Measurements from ENCODE around the gene CENPS. TPM values are rescaled to one million over a fixed set of nuclear protein-coding genes. Genes with fewer than 3 reads are reported as not detected.

CENPS gene
- total and polyA plus RNA-seq, 9 of the 15 experiments (the other 6 are each of a cell fraction or from before 2014, with no cell fraction given), result 10.2 to 36.0 (median 26.0) TPM

- no peak for TF ChIP-seq DMBX1 (CRISPR knock-in tag; IDR thresholded peaks at IDR 0.05; ENCODE audit: borderline replicate concordance)
- no peak for TF ChIP-seq HCFC1 (IDR thresholded peaks at IDR 0.05; ENCODE audit: low read depth, low read length)
- TF ChIP-seq ZFP36 (IDR thresholded peaks at IDR 0.05; ENCODE audit: low read depth, low read length, partially characterized antibody), result no peak
These were observed 21.1 kb downstream of the CENPS start (continued) for GRCh38 chr1:10451287-10451686.

GRCh38 chr1:10456048-10456447 lies 25.8 kb downstream of the CENPS start:
- POLR2A ChIA-PET, result interaction anchor here (1.0 kb wide), 1 partner anchor 15 kb away, joined by 3 read pairs; no protein-coding TSS in a partner anchor
- DNase-seq (ENCODE audit: extremely low read depth in 1 of 4, low spot score in 3 of 4), result no peak
- FAIRE-seq, result no peak

More at GRCh38 chr1:10456048-10456447, 25.8 kb downstream of the CENPS start:
- H3K9me1 ChIP-seq (ENCODE audit: control insufficient read depth, insufficient read depth, low read length), result no peaks in the 10 kb centered on the region
- TF ChIP-seq, protein P1, sequence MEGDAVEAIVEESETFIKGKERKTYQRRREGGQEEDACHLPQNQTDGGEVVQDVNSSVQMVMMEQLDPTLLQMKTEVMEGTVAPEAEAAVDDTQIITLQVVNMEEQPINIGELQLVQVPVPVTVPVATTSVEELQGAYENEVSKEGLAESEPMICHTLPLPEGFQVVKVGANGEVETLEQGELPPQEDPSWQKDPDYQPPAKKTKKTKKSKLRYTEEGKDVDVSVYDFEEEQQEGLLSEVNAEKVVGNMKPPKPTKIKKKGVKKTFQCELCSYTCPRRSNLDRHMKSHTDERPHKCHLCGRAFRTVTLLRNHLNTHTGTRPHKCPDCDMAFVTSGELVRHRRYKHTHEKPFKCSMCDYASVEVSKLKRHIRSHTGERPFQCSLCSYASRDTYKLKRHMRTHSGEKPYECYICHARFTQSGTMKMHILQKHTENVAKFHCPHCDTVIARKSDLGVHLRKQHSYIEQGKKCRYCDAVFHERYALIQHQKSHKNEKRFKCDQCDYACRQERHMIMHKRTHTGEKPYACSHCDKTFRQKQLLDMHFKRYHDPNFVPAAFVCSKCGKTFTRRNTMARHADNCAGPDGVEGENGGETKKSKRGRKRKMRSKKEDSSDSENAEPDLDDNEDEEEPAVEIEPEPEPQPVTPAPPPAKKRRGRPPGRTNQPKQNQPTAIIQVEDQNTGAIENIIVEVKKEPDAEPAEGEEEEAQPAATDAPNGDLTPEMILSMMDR (IDR thresholded peaks at IDR 0.05 in 2 of 3, conservative IDR thresholded peaks at IDR 0.05 in 1 of 3; ENCODE audit: insufficient read depth in 2 of 3, low read depth in 1 of 3, low read length in 3 of 3), result peak in 1 of 3 experiments; percentile 5; a peak in 1 of 6 replicates
- no peak for TF ChIP-seq TEAD1 (CRISPR knock-in tag; IDR thresholded peaks at IDR 0.05)
- TF ChIP-seq BMI1 (IDR thresholded peaks at IDR 0.05; ENCODE audit: low read length), result no peak
- no peak overlapping the region for H3K9ac ChIP-seq (ENCODE audit: insufficient read depth in 1 of 2, low read depth in 2 of 2, low read length in 2 of 2)
- no peak overlapping the region for H2AFZ ChIP-seq (ENCODE audit: low read depth, low read length)
- in situ Hi-C loops (cut with MboI), result no loop called here
- CTCF ChIA-PET (ENCODE audit: low intra/inter-chr PET ratio), result no interaction called here
- H4K20me1 ChIP-seq (replicated peaks; ENCODE audit: control insufficient read depth, insufficient read depth, low read length), result no peaks in the 10 kb centered on the region
- BruUV-seq (replicated peaks), result no TSS peak
- H3K36me3 ChIP-seq (ENCODE audit: control insufficient read depth, insufficient read depth, low read length), result peaks cover 30% of the 10 kb centered on the region
- no peaks in the 10 kb centered on the region for H3K79me2 ChIP-seq (ENCODE audit: control insufficient read depth, insufficient read depth, low read length)
- no peaks in the 10 kb centered on the region for H3K27me3 ChIP-seq (ENCODE audit: control insufficient read depth in 2 of 2, insufficient read depth in 2 of 2, low read length in 2 of 2)
- no peak overlapping the region for H3K4me2 ChIP-seq (ENCODE audit: insufficient read depth, low read length)
- no peak overlapping the region for H3K4me3 ChIP-seq
- 89% methylated on average over 5 of the region's 5 CpGs for WGBS (ENCODE audit: insufficient coverage, low coverage, missing lambda C conversion rate)
- no peak overlapping the region for H3K27ac ChIP-seq (ENCODE audit: extremely low read depth, low read depth, low read length)
- H3K9me3 ChIP-seq (replicated peaks; ENCODE audit: control insufficient read depth, insufficient read depth, low read depth, low read length), result no peaks in the 10 kb centered on the region; the same call in 1 of the 2 replicates
- peaks cover 12 to 18% of the 10 kb centered on the region in 2 experiments for H3K4me1 ChIP-seq (replicated peaks in 1 of 2; ENCODE audit: control insufficient read depth in 2 of 2, insufficient read depth in 2 of 2, low read length in 2 of 2)
- no peak for ATAC-seq
- intact Hi-C loops (cut with micrococcal nuclease), result no loop called here

Measured in K562 (cell line).